Measurements from ENCODE around the gene ZNF664. TPM values are rescaled to one million over a fixed set of nuclear protein-coding genes. Genes with fewer than 3 reads are reported as not detected.

The ZNF664 gene
- total and polyA plus RNA-seq, 2 donors (not counting 1 experiment from before 2014, with no cell fraction given): 14.3 to 47.1 TPM

- Mint-ChIP-seq H3K27me3 (no peaks in the 10 kb centered on the region), H3K4me1 (peaks cover 8% of the 10 kb centered on the region), H3K9me3 (ENCODE audit: insufficient read depth) (no peaks in the 10 kb centered on the region), H3K4me3 (no peak overlapping the region), H3K27ac (no peak overlapping the region)
- no peak overlapping the region for H3K9ac ChIP-seq (ENCODE audit: low read length)
- H3K36me3 ChIP-seq (replicated peaks in 1 of 2; ENCODE audit: control extremely low read depth in 1 of 2, control insufficient read depth in 1 of 2, extremely low read depth in 1 of 2, insufficient read depth in 2 of 2, low read length in 1 of 2): peaks cover 2 to 30% of the 10 kb centered on the region in 2 experiments
- no peak overlapping the region for H3K4me3 ChIP-seq (ENCODE audit: control extremely low read depth in 1 of 5, extremely low read depth in 1 of 5, insufficient read depth in 1 of 5, low read depth in 2 of 5, low read length in 4 of 5)
- H3K27me3 ChIP-seq (replicated peaks in 1 of 4; ENCODE audit: control extremely low read depth in 1 of 4, control insufficient read depth in 3 of 4, insufficient read depth in 4 of 4, low read length in 3 of 4): no peaks in the 10 kb centered on the region
- no peak overlapping the region for H2AFZ ChIP-seq (ENCODE audit: insufficient read depth, low read depth, low read length, poor library complexity, severe bottlenecking)
- no peaks in the 10 kb centered on the region for H3K79me2 ChIP-seq (ENCODE audit: control insufficient read depth, insufficient read depth, low read length)
- no peak overlapping the region for H3K4me2 ChIP-seq (replicated peaks; ENCODE audit: low read depth, low read length, poor library complexity, severe bottlenecking)
- ATAC-seq (ENCODE audit: low read depth) (no peak), DNase-seq (no peak)
- ChIA-PET POLR2A (no interaction called here), CTCF (interaction anchor here (1.2 kb wide), 1 partner anchor 16 kb away, joined by 6 read pairs; no protein-coding TSS in a partner anchor)
- H3K27ac ChIP-seq (ENCODE audit: low read length in 2 of 2): no peak overlapping the region
- H3K4me1 ChIP-seq (ENCODE audit: control insufficient read depth in 2 of 2, insufficient read depth in 2 of 2, low read length in 2 of 2): peaks cover 0 to 6% of the 10 kb centered on the region in 2 donors
- H3K9me3 ChIP-seq (ENCODE audit: control extremely low read depth in 1 of 3, control insufficient read depth in 2 of 3, insufficient read depth in 1 of 3, low read length in 2 of 3): no peaks in the 10 kb centered on the region
- WGBS (ENCODE audit: insufficient coverage): 94% methylated on average over 12 of the region's 13 CpGs
- intact Hi-C loops (cut with micrococcal nuclease): no loop called here
- H4K20me1 ChIP-seq (ENCODE audit: control insufficient read depth, insufficient read depth, low read length, poor library complexity, severe bottlenecking): no peaks in the 10 kb centered on the region
- TF ChIP-seq EZH2 (IDR thresholded peaks at IDR 0.05; ENCODE audit: borderline replicate concordance, insufficient read depth, low read depth, low read length, poor library complexity, severe bottlenecking): no peak
These were observed 42.8 kb downstream of the ZNF664 start for GRCh38 chr12:124015494-124016461.

- no peak overlapping the region for H3K27ac Mint-ChIP-seq
- no CpG with 5 or more reads among the region's 2 CpGs for WGBS (ENCODE audit: insufficient coverage)
- no peaks in the 10 kb centered on the region for H3K27me3 Mint-ChIP-seq
- peaks cover 0 to 6% of the 10 kb centered on the region in 2 donors for H3K4me1 ChIP-seq (ENCODE audit: control insufficient read depth in 2 of 2, insufficient read depth in 2 of 2, low read length in 2 of 2)
- no peak overlapping the region for H2AFZ ChIP-seq (ENCODE audit: insufficient read depth, low read depth, low read length, poor library complexity, severe bottlenecking)
- ATAC-seq (ENCODE audit: low read depth) (no peak), DNase-seq (no peak)
- no peaks in the 10 kb centered on the region for H3K9me3 ChIP-seq (ENCODE audit: control extremely low read depth in 1 of 3, control insufficient read depth in 2 of 3, insufficient read depth in 1 of 3, low read length in 2 of 3)
- H4K20me1 ChIP-seq (ENCODE audit: control insufficient read depth, insufficient read depth, low read length, poor library complexity, severe bottlenecking): no peaks in the 10 kb centered on the region
- H3K27ac ChIP-seq (ENCODE audit: low read length in 2 of 2): no peak overlapping the region
- H3K79me2 ChIP-seq (ENCODE audit: control insufficient read depth, insufficient read depth, low read length): no peaks in the 10 kb centered on the region
- H3K4me1 Mint-ChIP-seq: peaks cover 8% of the 10 kb centered on the region
- intact Hi-C loops (cut with micrococcal nuclease): no loop called here
- ChIA-PET POLR2A (no interaction called here), CTCF (no interaction called here)
- no peak for TF ChIP-seq CTCF (IDR thresholded peaks at IDR 0.05)
- no peak for TF ChIP-seq EZH2 (IDR thresholded peaks at IDR 0.05; ENCODE audit: borderline replicate concordance, insufficient read depth, low read depth, low read length, poor library complexity, severe bottlenecking)
- no peaks in the 10 kb centered on the region for H3K9me3 Mint-ChIP-seq (ENCODE audit: insufficient read depth)
- H3K36me3 ChIP-seq (replicated peaks in 1 of 2; ENCODE audit: control extremely low read depth in 1 of 2, control insufficient read depth in 1 of 2, extremely low read depth in 1 of 2, insufficient read depth in 2 of 2, low read length in 1 of 2): peaks cover 2 to 17% of the 10 kb centered on the region in 2 experiments
- H3K4me3 Mint-ChIP-seq: no peak overlapping the region
- no peaks in the 10 kb centered on the region for H3K27me3 ChIP-seq (replicated peaks in 1 of 4; ENCODE audit: control extremely low read depth in 1 of 4, control insufficient read depth in 3 of 4, insufficient read depth in 4 of 4, low read length in 3 of 4)
- H3K4me3 ChIP-seq (ENCODE audit: control extremely low read depth in 1 of 5, extremely low read depth in 1 of 5, insufficient read depth in 1 of 5, low read depth in 2 of 5, low read length in 4 of 5): no peak overlapping the region
- H3K9ac ChIP-seq (ENCODE audit: low read length): no peak overlapping the region
- H3K4me2 ChIP-seq (replicated peaks; ENCODE audit: low read depth, low read length, poor library complexity, severe bottlenecking): no peak overlapping the region
These were observed 44.0 kb downstream of the ZNF664 start for GRCh38 chr12:124017064-124017463.
